PC-3 (cell line): ENCODE data around the gene LNX2. TPM values are rescaled to one million over a fixed set of nuclear protein-coding genes. Genes with fewer than 3 reads are reported as not detected.

Source experiments
- ATAC-seq: fragments of 200-7000 bp; cut with Tn5 transposase; 2 replicates; pipeline ENCODE4 v1.9.1; 2020; ENCODE audit warnings: mild to moderate bottlenecking, moderate library complexity
- BruUV-seq: library from RNA; stranded (reverse); fragments of 400-500 nt; replicated peaks from 2 replicates; lab custom pipeline; 2021; lab: Mats Ljungman, UMichigan
- CTCF ChIA-PET: fragments of 300-600 bp; sonication (Branson Sonifier 250); formaldehyde crosslinking; loops from one replicate; lab custom pipeline; 2022; ENCODE audit warnings: antibody characterized with exemption; lab: Charles Lee
- POLR2A ChIA-PET: fragments of 300-600 bp; sonication (Branson Sonifier 250); formaldehyde crosslinking; loops from one replicate; lab custom pipeline; 2022; ENCODE audit warnings: antibody characterized with exemption; ENCODE audit not compliant: unreplicated experiment; lab: Charles Lee
- DNase-seq: peaks from one replicate; pipeline ENCODE4 v3.0.0-alpha.2; 2015
- H2AFZ ChIP-seq: fragments of 300-600 bp; sonication (generic); 2 replicates; pipeline ENCODE4 v1.6.0; 2016; ENCODE audit warnings: antibody characterized with exemption, low read length
- H3F3A ChIP-seq: fragments of 300-600 bp; sonication (generic); one replicate; pipeline ENCODE4 v1.6.0; 2017; ENCODE audit warnings: antibody characterized with exemption, low read length, control low read depth, mild to moderate bottlenecking; ENCODE audit not compliant: unreplicated experiment
- H3K27ac ChIP-seq: fragments of 300-600 bp; sonication (generic); 2 replicates; pipeline ENCODE4 v1.5.1; 2016; ENCODE audit warnings: mild to moderate bottlenecking, low read length
- H3K27me3 ChIP-seq: fragments of 300-600 bp; sonication (generic); 2 replicates; pipeline ENCODE4 v1.6.1; 2016; ENCODE audit warnings: low read length, mixed read lengths
- H3K36me3 ChIP-seq: fragments of 300-600 bp; sonication (generic); 2 replicates; pipeline ENCODE4 v1.6.1; 2016; ENCODE audit warnings: low read depth, mixed run types, low read length, mixed read lengths
- H3K4me1 ChIP-seq: fragments of 300-600 bp; sonication (generic); 2 replicates; pipeline ENCODE4 v1.5.1; 2016; ENCODE audit warnings: low read length; ENCODE audit not compliant: insufficient read depth
- H3K4me2 ChIP-seq: fragments of 300-600 bp; sonication (generic); 2 replicates; pipeline ENCODE4 v1.6.0; 2016; ENCODE audit warnings: low read length
- H3K4me3 ChIP-seq: fragments of 300-600 bp; sonication (generic); 2 replicates; pipeline ENCODE4 v1.5.1; 2016; ENCODE audit warnings: mild to moderate bottlenecking, low read length, mixed read lengths
- H3K79me2 ChIP-seq: fragments of 300-600 bp; sonication (generic); 2 replicates; pipeline ENCODE4 v1.6.1; 2017; ENCODE audit warnings: low read length, mixed read lengths
- H3K9ac ChIP-seq: fragments of 300-600 bp; sonication (generic); 2 replicates; pipeline ENCODE4 v1.6.0; 2016; ENCODE audit warnings: mild to moderate bottlenecking, low read length
- H3K9me2 ChIP-seq: fragments of 300-600 bp; sonication (generic); replicated peaks from 2 replicates; pipeline ENCODE4 v1.6.1; 2016; ENCODE audit warnings: mixed run types, low read length, mixed read lengths
- H3K9me3 ChIP-seq: fragments of 300-600 bp; sonication (generic); 2 replicates; pipeline ENCODE4 v1.6.1; 2016; ENCODE audit warnings: low read length, mixed read lengths
- H4K20me1 ChIP-seq: fragments of 300-600 bp; sonication (generic); 2 replicates; pipeline ENCODE4 v1.6.1; 2016; ENCODE audit warnings: low read length, mixed read lengths
- CTCF ChIP-seq: fragments of 300-600 bp; sonication (generic); conservative IDR thresholded peaks from 2 replicates; pipeline ENCODE4 v1.5.1; 2017; ENCODE audit warnings: antibody characterized with exemption, low read depth, mild to moderate bottlenecking, low read length
- EZH2 ChIP-seq: fragments of 300-600 bp; sonication (generic); IDR thresholded peaks from one replicate; pipeline ENCODE4 v1.6.1; 2017; ENCODE audit warnings: antibody characterized with exemption, mild to moderate bottlenecking, low read length; ENCODE audit not compliant: unreplicated experiment
- EZH2phosphoT487 ChIP-seq: fragments of 300-600 bp; sonication (generic); IDR thresholded peaks from 2 replicates; pipeline ENCODE4 v1.6.1; 2018; ENCODE audit warnings: mild to moderate bottlenecking, antibody characterized with exemption, low read length, borderline replicate concordance
- intact Hi-C: fragments of 100-400 bp; cut with micrococcal nuclease; formaldehyde crosslinking; loops from 2 replicates; pipeline ENCODE4 v1.9.0; 2023
- total RNA-seq: library from RNA; depleted of rRNA; stranded (reverse); fragments of >200 nt; gene quantifications from 2 replicates; pipeline ENCODE4 v1.2.3, GENCODE V29; 2014

The LNX2 gene
- total RNA-seq, 1 experiment from 2014 or later, result 6.0 TPM

- DNase-seq (no peak), ATAC-seq (no peak)
- no peak overlapping the region for H3K4me3 ChIP-seq
- no peaks in the 10 kb centered on the region for H3K36me3 ChIP-seq
- ChIA-PET CTCF (interaction anchor here (0.7 kb wide), 1 partner anchor 110 kb away, joined by 3 read pairs; no protein-coding TSS in a partner anchor), POLR2A (no interaction called here)
- intact Hi-C loops, result no loop called here
- H3K9me3 ChIP-seq, result no peaks in the 10 kb centered on the region
- peaks cover 14% of the 10 kb centered on the region for H3K4me1 ChIP-seq
- no peaks in the 10 kb centered on the region for H3K27me3 ChIP-seq
- H3K4me2 ChIP-seq, result no peak overlapping the region
- peaks cover 7% of the 10 kb centered on the region; the same call in 1 of the 2 replicates for H4K20me1 ChIP-seq
- TF ChIP-seq EZH2phosphoT487, result no peak
- no peak for TF ChIP-seq CTCF
- TF ChIP-seq EZH2, result no peak
- H3K27ac ChIP-seq, result no peak overlapping the region
- no peak overlapping the region for H2AFZ ChIP-seq
- H3K9ac ChIP-seq, result no peak overlapping the region
- H3K9me2 ChIP-seq, result no peaks in the 10 kb centered on the region
- H3K79me2 ChIP-seq, result peaks cover 64% of the 10 kb centered on the region
- H3F3A ChIP-seq, result no peaks in the 10 kb centered on the region
- no TSS peak for BruUV-seq
Observed at GRCh38 chr13:27605610-27606200, 14.6 kb downstream of the LNX2 start.

DNA sequence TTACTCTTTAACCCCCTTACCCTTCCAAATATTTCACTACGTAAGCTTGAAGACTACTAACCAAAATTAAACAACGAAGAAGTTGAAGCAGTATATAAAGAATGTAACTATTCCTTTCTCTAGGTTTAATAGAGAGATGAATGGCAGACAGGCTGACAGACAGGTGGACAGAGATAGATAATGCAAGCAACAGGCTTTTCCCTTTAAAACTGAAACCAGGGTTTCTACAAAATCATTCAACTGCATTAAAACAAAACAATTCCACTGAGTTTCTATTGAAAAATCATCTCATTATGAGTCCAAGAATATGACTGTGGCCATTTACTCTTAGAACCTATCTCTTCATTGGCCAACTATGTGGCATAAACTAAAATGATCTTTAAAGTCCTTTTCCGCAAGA, 15.2 kb downstream of the LNX2 start:
- BruUV-seq, result no TSS peak
- no peak overlapping the region for H3K9ac ChIP-seq
- no peak for DNase-seq
- no peaks in the 10 kb centered on the region for H3F3A ChIP-seq
- ATAC-seq, result no peak
- no peak for TF ChIP-seq EZH2
- TF ChIP-seq CTCF, result no peak
- peaks cover 20% of the 10 kb centered on the region for H3K4me1 ChIP-seq
- intact Hi-C loops, result no loop called here
- peaks cover 60% of the 10 kb centered on the region for H3K79me2 ChIP-seq
- no peaks in the 10 kb centered on the region for H3K27me3 ChIP-seq
- H4K20me1 ChIP-seq, result peaks cover 7% of the 10 kb centered on the region; the same call in 1 of the 2 replicates
- H3K27ac ChIP-seq, result no peak overlapping the region
- H3K9me3 ChIP-seq, result no peaks in the 10 kb centered on the region
- H3K4me3 ChIP-seq, result no peak overlapping the region
- H2AFZ ChIP-seq, result no peak overlapping the region
- CTCF ChIA-PET, result no interaction called here
- no peak overlapping the region for H3K4me2 ChIP-seq
- POLR2A ChIA-PET, result no interaction called here
- no peaks in the 10 kb centered on the region for H3K9me2 ChIP-seq
- no peaks in the 10 kb centered on the region for H3K36me3 ChIP-seq

DNA sequence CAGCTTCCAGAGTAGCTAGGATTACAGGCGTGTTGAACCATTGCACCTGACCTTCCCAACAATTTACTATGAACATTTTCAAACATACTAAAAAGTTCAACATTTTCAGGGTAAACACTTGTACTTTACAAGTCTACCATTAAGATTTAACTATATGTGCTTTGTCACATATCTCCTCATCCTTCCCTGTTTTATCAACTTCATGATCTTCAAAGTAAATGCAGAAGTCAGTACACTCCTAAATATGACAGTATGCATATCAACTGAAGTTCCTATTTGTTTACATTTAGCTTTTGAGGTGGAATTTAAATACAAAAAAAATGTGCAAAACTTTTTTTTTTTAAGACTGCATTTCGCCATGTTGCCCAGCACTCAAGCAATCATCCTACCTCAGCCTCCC, 18.5 kb downstream of the LNX2 start:
- no peak for ATAC-seq
- no peak overlapping the region for H3K4me2 ChIP-seq
- intact Hi-C loops, result no loop called here
- no peak overlapping the region for H3K27ac ChIP-seq
- H3K9ac ChIP-seq, result no peak overlapping the region
- no peaks in the 10 kb centered on the region for H3F3A ChIP-seq
- H2AFZ ChIP-seq, result no peak overlapping the region
- H3K4me1 ChIP-seq, result peaks cover 19% of the 10 kb centered on the region
- H3K79me2 ChIP-seq, result peaks cover 68% of the 10 kb centered on the region
- TF ChIP-seq EZH2phosphoT487 (no peak), EZH2 (no peak), CTCF (no peak)
- CTCF ChIA-PET, result no interaction called here
- no peak overlapping the region for H3K4me3 ChIP-seq
- BruUV-seq, result no TSS peak
- no peak for DNase-seq
- no peaks in the 10 kb centered on the region for H3K36me3 ChIP-seq
- POLR2A ChIA-PET, result no interaction called here
- no peaks in the 10 kb centered on the region for H3K9me2 ChIP-seq
- no peaks in the 10 kb centered on the region for H3K9me3 ChIP-seq
- H4K20me1 ChIP-seq, result peaks cover 5% of the 10 kb centered on the region; the same call in 1 of the 2 replicates
- H3K27me3 ChIP-seq, result no peaks in the 10 kb centered on the region
